Neural cell (in vitro differentiated cells): ENCODE data around the gene SLAIN2.

Experiments used
- EP300 ChIP-seq: fragments of 450-650 bp; conservative IDR thresholded peaks from 2 replicates; pipeline ENCODE4 v1.6.1; 2014; ENCODE audit warnings: antibody characterized with exemption, mild to moderate bottlenecking, moderate library complexity; ENCODE audit not compliant: poor library complexity, severe bottlenecking
- TF ChIP-seq, protein P1 (sequence below): fragments of 450-650 bp; IDR thresholded peaks from 2 replicates; pipeline ENCODE4 v1.5.1; 2014; ENCODE audit warnings: antibody characterized with exemption, mild to moderate bottlenecking, moderate library complexity; ENCODE audit not compliant: poor library complexity, severe bottlenecking

DNA sequence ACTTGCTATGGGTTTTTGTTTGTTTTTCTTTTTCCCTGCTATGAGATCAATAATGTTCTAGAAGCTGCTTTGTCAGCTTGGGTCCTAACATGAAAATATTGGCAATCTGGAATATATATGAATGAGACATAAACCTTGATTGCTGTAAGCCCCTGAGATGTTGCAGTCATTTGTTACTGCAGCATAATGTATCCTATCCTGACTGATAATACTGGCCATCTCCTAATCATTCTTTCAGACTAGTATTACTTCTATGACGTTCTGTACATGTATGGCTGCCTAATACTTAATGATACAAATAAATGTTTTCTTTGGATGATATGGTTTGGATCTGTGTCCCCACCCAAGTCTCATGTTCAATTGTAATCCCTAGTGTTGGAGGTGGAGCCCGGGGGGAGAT is 19.3 kb upstream of the SLAIN2 start:
- TF ChIP-seq EP300, result no peak
- TF ChIP-seq, protein P1, sequence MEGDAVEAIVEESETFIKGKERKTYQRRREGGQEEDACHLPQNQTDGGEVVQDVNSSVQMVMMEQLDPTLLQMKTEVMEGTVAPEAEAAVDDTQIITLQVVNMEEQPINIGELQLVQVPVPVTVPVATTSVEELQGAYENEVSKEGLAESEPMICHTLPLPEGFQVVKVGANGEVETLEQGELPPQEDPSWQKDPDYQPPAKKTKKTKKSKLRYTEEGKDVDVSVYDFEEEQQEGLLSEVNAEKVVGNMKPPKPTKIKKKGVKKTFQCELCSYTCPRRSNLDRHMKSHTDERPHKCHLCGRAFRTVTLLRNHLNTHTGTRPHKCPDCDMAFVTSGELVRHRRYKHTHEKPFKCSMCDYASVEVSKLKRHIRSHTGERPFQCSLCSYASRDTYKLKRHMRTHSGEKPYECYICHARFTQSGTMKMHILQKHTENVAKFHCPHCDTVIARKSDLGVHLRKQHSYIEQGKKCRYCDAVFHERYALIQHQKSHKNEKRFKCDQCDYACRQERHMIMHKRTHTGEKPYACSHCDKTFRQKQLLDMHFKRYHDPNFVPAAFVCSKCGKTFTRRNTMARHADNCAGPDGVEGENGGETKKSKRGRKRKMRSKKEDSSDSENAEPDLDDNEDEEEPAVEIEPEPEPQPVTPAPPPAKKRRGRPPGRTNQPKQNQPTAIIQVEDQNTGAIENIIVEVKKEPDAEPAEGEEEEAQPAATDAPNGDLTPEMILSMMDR, result no peak
